ENCODE data around the gene SLC24A2.
"Not testable (repeated sequence)": the region's sequence is repeated elsewhere in the genome, so short reads cannot be mapped to it uniquely, and the experiment has no call there.

Gene SLC24A2
- 0 reads per million in 2 donors for total RNA-seq

DNA sequence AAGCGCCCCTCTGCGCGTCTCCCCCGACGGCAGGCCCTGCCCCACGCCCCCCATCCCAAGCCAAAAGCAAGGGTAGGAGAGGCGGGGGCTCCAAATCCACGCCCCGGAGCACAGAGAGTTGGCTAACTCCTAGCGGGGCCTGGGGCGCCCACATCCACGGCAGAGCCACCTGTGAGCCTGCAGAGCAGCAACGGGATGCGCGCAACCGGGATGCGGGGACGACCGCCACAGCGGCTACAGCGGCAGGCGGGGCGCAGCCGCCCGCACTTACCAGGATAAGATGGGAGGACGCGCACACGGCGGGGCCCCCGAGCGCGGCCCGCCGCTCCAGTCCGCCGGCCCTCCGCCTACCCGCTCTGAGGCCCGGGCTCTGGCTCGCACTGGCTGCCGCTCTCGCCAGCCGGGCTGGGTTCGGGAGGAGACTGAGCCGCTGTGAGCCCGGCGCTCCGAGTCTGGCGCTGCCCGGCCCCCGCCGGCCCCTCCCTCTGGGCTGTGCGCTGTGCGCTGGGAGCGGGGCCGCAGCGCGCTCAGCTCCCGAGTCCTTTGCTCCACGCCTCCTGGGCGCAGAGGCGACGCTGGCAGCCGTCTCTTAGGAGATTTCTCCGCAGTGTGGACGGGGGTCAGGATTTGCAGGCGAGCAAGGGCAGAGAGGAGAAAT, at the start of gene SLC24A2:
TSS of gene SLC24A2 (minus strand) at position 424 of the 658 bp plus-strand sequence.
- DNase-seq: no peak

DNA sequence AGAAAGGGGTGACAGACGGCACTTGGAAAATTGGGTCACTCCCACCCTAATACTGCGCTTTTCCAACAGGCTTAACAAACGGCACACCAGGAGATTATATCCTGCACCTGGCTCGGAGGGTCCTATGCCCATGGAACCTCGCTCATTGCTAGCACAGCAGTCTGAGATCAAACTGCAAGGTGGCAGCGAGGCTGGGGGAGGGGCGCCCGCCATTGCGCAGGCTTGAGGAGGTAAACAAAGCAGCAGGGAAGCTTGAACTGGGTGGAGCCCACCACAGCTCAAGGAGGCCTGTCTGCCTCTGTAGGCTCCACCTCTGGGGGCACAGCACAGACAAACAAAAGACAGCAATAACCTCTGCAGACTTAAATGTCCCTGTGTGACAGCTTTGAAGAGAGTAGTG, 44.5 kb upstream of the SLC24A2 start:
- DNase-seq: not testable (repeated sequence)

DNA sequence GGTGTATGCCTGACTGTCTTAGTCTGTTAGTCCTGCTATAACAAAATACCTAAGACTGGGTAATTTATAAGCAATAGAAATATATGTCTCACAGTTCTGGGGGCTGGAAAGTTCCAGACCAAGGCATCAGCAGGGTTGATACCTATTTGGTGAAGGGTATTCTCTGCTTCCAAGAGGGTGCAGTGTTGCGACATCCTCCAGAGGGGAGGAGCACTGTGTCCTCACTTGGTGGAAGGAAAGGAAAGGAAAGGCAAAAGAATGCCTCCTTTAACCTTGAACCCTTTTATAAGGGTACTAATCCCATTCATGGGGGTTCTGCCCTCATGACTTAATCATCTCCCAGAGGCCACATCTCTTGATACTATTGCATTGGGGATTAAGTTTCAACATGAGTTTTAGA, 42.0 kb upstream of the SLC24A2 start:
- DNase-seq: no peak

DNA sequence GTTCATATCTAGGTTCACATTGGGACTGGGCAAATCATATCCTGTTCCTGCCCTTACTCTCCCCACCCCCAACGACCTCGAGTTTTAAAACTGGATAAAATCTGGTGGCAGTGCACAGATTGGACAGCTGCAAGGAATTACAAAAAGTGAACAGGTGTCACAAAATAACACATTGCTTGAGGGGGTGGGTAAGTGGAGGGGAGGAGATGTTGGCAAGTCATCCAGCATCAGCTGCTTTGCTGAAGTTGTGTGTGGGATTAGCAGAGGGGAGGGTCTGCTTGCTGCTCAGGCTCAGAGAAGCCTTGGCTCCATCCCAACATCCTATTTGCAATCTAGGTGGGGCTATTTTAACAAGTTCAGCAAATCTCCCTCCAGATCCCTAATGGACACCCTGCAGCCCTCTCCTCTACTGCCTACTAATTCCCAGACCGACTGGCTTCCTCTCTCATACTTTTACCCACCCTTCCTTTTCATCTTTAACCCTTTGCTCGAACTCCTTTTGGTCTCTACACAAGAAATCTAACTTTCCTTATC, 39.8 kb upstream of the SLC24A2 start:
- no peak for DNase-seq

DNA sequence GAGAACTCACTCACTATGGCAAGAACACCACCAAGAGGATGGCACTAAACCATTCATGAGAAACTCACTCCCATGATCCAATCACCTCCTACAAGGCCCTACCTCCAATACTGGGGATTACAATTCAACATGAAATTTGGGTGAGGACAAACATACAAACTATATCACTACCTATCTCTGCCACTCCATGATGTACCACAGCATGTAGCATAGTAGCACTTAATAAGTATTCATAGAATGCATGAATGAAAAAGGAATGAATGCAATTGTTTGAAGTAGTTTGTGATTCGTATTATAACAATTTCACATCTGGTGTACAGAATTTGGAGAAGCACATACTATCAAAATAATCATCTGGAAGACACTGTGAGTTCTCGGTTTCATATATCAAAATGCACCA, 27.9 kb upstream of the SLC24A2 start:
- no peak for DNase-seq

DNA sequence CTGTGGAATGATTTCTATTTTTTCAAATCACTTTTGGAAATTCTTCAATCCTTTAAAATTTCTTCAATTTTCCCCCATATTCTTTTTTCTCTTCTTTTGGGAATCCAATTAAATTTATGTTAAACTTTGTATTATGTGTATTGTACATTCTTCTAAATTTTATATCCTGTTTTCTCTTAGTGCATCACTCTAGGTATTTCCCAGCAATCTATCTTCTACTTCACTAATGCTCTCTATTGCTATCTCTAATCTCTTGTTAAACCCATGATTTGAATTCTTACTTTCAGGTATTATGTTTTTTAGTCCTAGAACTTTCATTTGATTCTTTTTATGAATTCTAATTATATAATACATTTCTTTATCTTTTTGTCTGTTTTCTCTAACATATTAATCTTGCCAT, 23.4 kb upstream of the SLC24A2 start:
- DNase-seq: no peak

DNA sequence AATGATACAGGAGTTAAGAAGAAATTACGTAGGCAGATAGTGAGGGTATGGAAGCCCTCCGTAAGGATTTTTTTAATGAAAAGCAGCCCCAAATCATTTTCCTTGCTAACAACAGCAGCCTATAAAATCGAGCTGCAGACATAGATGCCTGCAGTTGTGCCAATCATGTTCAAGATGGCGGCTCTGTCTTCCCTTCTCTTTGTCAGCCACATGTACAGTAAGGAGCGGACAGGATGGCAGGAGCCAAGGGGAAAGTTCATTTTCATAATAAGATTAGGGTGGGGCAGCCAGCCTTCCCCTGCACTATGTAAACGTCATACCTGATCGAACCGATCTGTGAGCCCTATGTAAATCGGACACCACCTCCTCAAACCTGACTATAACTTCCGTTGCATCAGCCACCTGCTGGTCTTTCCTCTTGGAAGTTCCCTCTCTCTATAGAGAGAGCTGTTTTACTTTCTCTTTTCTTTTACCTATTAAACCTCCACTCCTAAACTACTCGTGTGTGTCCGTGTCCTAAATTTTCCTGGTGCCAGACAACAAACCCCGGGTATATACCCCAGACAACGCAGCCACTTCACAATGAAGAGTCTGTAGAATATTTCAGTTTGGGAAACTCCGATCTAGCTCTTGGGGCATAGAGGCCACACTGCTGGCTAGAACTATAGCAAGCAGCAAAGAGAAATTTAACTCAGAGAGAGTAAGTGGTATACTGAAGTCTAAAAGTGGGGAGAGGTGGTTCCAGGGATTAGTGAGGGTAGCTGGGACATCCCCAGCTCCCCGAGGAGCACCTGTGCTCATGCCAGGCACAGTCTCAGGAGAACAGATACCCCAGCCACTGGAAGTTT, 20.8 kb upstream of the SLC24A2 start:
- no peak for DNase-seq

DNA sequence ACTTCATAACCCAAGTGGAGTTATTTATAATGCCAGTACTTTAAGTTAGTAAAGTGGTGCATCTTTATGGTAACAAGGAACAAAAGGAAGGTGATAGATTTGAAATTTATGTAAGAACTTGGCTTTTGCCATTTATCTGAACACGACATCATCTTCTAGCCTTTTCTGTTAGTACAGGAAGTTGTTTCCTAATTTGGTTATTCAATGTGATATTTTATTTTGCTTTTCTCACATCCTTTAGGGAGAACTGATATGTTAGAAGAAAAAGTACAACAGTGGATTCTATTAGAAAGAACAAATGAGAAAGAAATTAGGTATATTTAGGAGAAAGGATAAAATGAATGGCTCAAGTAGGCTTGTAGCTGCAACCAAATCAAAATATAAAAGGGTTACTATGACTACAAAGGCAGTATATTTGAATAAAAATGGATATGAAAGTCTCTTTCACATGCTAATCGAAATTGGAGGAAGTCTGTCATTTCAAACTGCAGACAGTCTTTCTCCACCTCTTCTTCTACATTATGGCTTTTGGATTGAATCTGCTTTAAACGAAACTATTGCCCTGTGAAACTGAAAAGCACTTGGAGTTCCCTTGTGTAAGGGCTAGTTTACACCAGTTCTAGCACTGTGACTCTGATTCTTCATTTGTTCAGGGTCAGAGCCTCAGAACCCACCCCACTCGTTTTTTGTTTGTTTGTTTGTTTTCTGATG, 18.5 kb upstream of the SLC24A2 start:
- no peak for DNase-seq

DNA sequence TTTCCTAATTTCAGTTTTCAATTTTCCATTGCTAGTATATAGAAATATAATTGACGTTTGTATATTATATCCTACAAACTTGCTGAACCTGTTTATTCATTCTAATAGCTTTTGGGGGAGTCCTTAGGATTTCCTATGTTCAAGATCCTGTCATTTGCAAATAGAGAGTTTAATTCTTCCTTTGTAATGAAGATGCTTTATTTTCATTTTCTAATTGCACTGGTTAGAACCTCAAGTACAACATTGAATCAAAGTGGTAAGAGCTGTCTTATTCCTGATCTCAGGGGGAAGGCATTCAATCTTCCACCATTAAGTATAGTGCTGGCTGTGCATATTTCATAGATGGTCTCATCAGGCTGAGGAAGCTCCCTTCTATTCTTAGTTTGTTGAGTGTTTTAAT, 15.6 kb upstream of the SLC24A2 start:
- no peak for DNase-seq

DNA sequence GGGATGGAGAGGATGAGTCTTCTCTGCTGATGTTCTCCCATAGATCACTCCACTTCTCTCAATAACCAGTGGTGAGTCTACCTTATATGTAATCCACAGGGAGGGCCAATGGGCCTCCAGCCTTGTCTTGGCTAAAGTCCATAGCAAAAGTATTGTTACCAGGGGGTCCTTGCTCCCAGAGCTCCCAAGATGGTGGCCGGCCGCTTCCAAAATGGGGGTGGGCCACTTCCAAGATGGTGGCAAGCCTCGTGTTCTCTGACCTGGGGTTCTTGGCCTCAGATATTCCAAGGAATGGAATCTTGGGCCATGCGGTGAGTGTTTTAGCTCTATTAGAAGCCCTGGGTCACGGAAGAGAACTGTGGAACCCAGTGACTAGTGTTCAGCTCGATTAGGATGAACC, 12.0 kb upstream of the SLC24A2 start:
- no peak for DNase-seq

DNA sequence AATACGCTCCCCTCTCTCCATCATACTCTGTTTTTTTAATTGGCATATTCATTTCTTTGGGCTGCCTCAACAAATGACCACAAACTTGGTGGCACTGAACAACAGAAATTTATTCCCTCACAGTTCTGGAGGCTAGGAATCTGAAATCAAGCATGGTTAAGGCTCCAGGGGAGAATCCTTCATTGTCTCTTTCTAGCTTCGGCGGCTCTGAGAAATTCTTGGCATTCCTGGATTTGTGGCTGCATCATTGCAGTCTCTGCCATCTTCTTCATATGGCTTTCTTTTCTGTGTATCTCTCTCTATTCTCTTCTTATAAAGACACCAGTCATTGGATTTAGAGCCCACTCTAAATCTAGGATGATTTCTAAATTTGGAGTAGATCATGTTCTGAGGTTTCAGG, 10.9 kb upstream of the SLC24A2 start:
- DNase-seq: no peak

DNA sequence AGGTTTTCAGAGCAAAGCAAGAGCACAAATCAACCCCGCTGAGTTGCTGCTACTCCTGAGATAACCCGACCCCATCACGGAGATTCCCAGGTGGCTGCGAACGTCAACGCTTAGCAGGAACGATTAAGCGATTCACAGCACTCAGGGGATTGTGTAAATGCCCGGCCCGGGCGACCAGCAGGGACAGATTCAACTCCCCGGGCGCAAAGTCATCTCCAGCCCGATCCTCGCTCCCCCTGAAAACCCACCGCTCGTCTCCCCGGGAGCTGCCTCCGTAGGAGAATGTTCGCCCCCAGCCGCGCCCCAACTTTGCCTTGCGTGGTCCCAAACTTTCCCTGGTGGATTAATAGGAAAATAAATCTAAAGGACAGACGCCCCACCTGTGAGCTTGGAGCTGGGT, 685 bp downstream of the SLC24A2 start:
- no peak for DNase-seq

DNA sequence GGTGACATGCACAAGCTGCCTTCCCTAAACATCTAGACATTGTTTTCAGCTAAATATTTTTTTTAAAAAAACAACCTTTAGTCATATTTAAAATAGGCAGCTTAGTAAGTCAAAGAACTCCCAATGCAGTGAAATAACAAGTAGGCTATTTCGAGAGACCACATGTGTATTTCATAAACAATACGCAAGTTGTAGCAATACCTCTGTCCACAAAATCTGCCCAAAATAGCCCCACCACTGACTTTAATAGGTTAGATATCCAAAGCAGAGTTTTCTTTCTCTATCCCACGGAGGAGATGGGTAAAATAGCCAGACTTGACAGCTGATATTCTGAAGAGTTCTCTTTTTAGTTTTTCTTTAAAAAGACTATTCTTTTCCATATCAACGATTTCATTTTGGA, 1.2 kb downstream of the SLC24A2 start:
- DNase-seq: no peak

DNA sequence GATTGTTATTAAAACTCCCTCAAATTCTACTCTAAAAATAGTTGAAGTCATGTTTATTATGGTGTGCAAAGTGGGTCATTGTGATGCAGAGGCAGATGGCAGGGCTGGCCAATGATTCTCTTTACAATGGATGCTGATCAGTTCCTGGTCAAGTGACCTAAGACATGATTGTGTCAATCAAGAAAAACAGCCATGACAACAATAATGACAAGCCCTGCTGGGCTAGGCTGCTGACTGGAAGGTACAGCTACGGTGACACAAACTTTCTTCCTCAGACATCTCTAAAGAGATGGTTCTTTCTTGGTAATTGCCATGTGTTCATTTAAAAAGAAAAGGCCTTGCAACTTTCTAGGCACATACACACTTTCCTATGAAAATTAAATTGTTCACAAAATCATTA, 3.6 kb downstream of the SLC24A2 start:
- no peak for DNase-seq

DNA sequence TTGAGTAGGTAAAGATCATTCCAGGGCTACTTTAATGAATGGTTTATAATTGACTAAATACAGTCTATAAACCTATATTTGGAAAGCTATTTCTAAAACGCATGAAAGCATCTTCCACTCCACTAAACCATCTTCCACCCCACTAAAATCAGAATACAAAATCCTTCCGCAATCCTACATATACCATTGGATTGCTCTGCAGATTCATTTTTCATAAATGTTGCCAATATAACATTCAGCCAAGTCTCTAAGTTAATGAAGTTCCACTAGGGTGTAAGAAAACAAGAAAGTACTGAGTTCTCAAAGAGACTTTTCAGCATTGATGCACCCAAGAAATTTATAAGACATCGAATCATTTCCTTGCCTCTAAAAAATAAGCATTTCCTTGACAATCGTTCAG, 4.7 kb downstream of the SLC24A2 start:
- no peak for DNase-seq

DNA sequence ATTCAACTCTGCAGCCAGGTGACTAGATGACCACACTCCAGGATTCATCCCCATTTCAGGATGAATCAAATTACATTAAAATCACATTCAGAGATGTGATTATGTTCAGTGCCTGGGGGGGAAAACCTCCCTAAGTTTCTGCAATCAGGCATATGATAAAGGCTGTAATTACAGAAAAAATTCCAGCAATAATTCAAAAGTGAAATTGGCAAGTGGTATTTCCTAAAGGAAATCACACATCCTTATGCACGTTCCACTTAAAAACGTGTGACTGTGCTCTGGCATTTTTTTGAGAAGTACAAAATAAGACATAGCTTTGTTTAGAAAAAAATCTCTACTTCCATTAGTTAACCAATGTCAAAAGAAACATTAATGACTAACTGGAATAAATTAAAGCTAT, 5.3 kb downstream of the SLC24A2 start:
- DNase-seq: no peak

DNA sequence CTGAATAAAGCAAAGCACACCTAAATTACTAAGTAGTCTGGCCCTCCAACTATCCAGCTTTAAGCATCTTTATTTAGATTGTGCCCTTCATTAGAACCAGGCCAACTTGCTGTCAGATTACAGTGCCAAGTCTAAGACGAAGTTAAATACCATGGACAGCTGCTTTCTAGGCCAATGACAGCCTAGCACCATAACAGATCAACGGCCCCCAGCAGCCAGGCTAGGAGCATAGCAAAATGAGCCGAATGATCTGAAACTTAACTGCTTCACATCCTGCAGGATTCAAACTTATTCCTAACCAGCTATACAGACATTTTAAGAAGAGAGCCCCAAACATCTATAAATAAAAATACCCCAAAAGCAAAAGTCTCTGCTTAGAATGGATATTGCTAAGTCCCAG, 6.8 kb downstream of the SLC24A2 start:
- DNase-seq: no peak

DNA sequence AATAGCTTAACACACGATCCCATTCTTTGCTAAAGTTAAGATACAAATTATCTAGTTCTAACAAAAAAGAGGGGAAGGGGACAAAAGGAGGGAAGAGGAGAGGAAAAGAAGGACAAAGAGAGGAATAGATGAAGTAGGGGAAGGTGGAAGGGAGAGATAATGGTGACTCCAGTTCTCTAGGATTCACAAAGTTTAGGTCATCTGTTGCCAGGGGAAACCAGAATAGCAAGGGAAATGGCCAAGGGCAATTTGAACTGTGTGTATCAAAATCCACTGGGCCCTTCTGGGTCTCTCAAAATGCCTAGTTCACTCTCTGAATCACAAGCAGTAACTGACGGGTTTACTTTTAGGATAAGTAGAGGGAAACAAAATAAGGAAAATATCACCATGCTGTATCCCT, 7.6 kb downstream of the SLC24A2 start:
- no peak for DNase-seq

DNA sequence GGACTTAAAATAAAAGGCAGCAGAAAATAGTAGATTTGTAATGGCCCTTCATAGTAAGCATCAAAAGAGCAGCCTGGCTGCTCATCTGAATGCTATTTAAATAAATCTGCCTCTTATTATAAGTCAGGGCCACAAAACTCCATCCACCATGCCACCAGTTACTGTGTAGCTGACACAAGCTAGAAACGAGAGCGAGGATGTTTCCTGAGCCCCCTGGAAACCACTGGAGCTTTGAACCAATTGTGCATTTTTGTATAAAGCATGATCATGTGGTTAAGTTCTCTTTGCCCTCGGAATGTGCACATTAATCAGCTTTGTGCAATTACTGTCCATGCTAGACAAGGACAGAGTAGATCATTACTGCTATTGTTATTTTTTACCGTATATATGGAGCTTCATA, 17.4 kb downstream of the SLC24A2 start:
- DNase-seq: no peak

DNA sequence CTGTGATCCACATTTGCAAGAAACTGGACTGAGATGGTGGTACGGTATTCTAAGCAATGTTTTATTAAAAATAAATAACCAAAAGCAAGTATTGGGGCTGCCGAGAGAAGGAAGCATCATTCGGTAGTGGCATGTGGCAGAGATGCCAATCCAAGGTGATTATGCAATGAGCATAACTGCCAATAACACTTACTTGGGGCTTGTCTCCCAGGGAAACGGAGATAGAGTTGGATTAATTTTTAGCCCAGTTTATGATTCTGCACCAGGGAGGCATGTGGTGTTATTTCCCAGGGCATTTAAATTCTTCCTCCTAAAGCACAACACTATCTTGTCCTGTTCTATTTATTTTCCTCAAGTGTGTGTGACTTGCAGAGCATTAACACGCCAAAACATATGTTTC, 17.9 kb downstream of the SLC24A2 start:
- no peak for DNase-seq

DNA sequence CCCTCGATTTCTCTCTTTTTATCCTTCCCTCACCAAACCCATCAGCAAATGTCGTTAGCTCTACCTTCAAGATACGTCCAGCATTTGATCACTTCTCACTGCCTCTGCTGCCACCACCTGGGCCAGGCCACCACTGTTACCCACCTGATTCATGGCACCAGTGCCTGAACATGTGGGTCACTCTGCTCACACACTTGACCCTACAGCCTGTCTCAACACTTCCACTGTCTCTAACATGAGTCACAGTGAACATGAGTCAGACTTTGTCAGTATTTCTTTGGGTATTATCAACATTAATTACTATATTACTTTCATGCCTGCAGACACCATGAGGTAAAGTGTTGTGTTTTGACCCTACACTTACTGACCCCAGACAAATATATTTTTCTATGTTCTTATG, 19.6 kb downstream of the SLC24A2 start:
- DNase-seq: no peak

DNA sequence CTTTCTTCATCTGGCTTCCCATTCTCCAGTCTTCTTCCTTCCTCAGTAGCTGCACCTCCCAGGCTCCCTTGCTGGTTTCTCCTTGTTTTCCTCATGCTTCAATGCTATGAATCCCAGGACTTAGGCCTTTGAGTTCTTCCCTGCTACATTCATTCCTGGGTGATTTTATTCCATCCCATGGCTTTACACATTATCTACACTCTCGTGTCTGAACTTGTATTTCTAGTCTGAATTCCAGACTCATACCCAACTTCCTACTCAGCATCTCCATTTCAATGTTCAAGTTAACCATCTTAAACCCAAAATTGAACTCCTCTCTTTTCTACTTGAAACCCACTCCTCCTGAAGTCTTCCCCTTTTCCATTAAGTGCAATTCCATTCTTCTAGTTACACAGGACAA, 20.0 kb downstream of the SLC24A2 start:
- DNase-seq: no peak

DNA sequence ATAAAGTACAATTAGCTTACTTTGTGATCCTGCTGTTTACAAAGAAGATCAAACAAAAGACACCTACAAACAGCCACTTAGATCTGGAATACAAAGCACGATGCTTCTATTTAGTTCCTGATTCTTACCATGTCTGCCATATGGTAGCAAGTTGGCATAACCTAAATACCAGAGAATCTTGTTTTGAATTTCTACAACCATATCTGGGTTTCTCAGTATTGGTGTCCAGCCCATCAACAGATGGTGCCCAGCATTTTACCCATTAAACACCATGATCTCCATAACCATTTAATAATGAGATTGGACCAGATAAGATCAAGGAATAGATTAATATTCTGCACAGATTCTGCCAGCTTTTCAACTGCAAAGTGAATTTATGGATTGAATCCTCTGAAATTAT, 29.8 kb downstream of the SLC24A2 start:
- DNase-seq: no peak

DNA sequence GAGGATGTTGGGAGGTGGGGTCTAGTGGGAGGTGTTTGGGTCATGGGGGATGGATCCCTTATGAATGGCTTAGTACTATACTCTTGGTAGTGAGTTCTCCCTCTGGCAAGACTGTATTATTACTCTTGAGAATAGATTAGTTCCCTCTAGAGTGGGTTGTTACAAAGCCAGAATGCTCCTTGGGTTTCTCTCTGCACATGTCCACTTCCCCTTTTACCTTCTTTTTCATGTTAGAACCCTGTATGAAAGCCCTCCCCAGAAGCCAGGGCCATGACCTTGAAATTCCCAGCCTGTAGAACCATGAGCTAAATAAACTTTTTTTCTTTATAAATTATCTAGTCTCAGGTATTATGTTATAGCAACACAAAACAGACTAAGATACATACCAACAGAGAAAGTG, 31.1 kb downstream of the SLC24A2 start:
- DNase-seq: no peak

Data from activated gamma-delta T cell (primary cell).